Measurements from ENCODE around the gene LY6G6C.

The LY6G6C gene

GRCh38 chr6:31676904-31677303 is 44.6 kb downstream of the LY6G6C start:
- DNase-seq: no peak

- no peak for DNase-seq
Observed at GRCh38 chr6:31676322-31676903, 45.1 kb downstream of the LY6G6C start.

GRCh38 chr6:31669676-31670075 is 51.9 kb downstream of the LY6G6C start, which contains the start of gene LY6G5B:
TSS of gene LY6G5B (plus strand) at chr6:31669976. CDS start at chr6:31670951, 975 bp downstream.
- no peak for DNase-seq
